NK-92 (cell line): ENCODE results near the gene KSR1.

ENCODE experiments used
- DNase-seq: peaks from one replicate; lab custom pipeline; 2025; ENCODE audit not compliant: unreplicated experiment; lab: John Stamatoyannopoulos, UW

KSR1 gene

DNA sequence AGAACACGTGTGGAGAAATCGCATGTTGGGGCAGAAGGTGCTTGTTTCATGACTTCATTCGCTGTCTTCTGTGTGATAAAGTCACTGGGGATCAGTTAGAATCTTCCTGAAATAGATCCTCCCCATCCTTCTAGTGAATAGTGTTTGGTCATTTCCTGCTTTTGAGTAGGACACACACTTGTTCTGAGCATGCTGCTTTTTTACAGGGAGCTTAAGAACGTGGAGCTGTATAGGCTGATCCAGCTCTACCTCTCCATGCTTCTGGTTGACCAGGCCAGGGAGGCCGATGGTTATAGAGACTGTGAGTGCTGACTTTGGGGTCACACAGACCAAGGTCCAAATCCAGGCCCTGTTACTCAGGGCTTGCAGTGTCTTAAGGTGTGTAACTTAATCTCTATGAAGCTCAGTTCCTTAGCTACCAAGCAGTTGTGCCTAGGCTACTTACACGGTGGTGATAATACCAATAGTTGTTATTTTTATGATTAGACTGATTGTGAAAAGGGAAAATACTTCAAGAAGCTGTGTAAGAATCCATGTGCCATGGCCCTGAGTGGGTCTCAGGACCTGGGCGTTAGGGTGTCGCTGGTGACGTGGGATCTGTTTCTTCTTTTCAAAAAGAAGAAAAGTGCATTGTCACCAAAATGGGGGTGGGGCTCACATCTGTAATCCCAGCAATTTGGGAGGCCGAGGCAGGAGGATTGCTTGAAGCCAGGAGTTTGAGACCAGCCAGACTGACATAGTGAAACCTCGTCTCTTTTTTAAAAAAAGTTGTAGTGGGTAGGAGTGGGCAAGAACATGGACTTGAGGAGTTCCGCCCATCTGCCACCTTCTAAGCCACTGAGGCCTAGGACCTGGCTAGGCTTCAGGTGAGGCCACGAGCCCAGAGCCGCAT is 110.7 kb downstream of the KSR1 start:
- DNase-seq, result no peak

DNA sequence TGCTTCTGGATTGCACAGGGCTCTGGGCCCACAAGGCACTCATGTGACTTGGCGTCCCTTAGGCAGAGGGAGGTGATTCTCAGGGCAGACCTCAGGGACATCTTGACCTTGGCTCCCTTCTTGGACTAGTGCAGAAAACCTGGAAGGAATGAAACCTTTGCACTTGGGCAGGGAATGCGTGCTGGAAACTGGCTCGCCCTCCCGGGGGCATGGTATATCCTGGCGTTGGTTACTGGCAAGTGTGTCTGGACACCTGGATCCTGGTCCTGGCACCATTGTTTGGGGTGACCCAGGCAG is 111.3 kb downstream of the KSR1 start:
- no peak for DNase-seq

DNA sequence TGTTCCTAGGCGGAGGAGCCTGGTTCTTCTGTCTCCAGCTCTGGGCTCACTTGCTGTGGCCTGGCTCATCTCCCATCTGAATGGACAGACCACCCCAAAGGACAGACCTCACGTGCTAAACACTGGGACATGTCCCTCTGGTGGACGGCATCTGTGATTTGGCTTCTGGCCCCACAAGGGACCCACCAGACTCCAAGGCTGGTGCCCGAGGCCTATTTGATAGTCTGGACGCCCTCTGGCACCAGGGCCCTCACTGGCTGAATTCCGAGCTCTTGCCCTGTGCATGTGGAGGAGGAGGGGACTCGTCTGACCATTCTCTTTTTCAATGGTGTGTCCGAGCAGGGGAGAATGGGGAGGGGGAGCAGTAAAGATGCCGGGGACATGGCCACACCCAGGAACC is 112.0 kb downstream of the KSR1 start:
- no peak for DNase-seq

DNA sequence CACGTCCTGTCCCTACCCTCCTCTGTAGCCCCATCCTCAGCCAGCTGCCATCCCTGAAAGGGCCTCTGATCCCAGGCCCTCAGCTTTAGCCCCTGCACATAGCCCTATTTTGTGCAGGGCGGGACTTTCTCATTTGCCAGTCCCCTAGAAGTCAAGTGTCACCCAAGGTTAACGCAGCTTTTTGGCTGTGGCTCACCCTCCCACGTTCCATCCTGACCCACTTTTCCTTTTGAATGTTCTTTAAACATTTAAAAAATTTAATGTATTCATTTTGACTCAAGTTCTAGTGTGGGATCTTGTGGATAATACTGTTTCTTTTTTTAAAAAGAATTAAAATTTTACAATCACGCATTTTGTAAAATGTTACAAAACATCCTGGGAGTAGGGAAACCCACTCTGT is 112.6 kb downstream of the KSR1 start:
- DNase-seq, result no peak

DNA sequence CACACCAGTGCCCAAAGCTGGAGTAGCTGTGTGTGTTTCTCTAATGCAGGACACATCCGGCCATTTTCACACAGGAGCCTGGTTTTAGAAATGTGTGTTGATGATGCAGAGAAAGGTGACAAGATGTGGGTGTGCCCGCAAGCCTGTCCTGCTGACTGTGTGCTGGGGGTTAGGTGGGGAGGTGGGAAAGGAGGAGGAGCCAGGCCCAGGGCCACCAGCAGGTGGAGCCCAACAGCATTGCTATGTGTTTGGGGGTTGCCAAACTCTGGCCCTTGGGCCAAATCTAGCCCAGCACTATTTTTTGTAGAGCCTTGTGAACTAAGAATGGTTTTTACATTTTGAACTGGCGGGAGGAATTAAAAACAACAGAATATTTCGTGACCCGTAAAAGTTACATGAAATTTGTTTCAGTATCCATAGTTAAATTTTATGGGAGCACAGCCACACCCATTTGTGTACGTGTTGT is 113.0 kb downstream of the KSR1 start:
- no peak for DNase-seq

DNA sequence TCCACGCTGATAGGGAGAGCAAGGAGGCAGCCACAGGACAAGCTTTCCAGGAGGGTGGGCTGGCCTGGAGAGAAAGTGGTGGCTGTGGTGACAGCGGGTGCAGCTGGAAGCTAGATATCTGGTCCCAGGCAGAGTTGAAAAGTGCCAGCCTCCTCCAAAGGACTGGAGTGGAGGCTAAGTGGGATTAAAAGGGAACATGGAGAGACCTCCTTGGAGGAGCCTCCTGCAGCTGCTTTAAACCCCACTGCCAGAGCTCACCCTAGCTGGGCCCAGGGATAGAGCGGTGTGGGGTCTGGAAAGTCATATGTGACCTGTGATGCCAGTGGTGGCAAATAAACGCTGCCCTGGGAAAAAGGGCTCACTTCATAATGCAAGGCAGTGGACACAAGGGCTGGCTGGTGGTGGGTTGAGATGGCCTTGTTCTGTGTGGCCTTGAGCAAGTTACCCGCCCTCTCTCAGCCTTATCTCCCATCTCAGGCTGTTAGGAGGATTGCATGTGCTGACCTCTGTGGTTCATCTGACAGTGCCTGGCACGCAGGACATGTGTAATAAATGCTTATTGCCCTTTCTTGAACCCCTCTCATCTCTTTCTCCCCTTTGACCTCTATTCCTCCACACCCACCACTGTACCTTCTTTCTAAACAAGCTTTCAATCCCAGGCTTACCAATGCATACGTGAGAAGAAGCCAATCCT is 113.8 kb downstream of the KSR1 start:
- no peak for DNase-seq

DNA sequence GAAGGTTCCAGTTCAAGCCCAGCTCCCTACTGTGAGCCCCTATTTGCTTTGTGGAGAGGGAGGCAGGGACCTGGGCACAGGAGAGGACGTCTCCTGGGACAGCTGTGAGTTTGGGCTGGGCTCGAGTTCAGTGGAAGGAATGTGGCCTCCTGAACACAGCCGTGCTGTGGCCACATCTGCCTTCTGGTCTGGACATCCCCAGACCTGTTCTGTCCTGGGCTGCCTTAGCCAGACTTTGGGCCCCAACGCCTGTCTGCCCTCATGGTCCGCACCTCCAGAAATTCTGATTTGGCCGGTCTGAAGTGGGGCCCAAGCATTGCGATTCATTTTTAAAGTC is 114.3 kb downstream of the KSR1 start:
- no peak for DNase-seq

DNA sequence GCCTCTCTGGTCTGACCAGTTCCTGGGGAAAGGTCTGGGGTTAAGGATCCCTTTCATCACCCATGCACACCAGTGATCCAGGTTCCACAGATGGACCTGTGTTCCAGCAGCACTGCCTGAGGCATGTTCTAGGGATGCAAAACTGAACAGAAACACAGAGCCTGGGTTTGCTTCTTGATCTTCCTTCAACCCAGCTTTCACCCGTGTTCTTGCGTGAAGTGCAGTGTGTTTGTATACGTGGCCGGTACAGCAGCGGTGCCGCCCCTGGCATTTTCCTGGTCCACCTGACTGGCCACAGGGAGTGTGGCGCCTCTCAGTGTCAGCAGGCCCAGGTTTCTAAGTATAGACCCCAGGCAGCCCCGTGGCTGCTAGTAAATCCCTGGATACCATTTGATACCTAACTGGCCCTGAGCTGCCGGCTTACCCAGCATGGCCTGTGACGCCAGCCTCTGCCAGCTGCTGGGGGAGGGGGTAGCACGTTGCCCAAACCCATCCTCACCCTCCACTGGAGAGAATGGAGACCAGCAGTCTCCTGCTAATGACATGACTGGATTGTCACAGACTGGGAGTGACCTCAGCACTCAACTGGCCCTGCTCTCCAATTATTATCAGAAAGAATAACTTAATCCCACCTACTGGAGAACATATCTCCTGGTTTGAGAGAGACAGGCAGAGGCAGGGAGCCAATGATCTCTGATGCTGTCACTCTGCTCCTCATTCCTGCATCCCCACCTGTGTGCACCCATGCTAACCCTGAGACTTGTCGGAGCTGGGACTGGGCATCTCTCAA is 115.5 kb downstream of the KSR1 start:
- DNase-seq, result no peak

DNA sequence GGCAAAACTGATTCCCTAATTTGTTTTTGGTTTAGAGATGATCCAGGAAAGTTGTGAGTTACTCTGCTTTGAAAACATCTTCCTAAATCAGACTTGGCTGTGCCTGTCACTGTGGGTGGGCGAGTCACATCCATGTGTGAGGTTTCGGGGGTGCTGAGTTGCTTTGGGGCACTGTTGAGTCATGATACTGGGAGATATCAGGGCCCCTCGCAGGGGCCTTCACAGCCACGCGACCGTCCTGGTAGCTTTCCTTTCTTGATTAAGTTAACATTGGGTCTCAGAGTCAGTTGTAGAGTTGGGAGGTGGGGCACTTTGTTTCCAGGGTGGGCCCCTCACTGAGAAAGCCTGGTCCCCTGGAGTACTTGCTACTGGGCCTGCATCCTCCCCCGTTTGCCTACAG is 116.4 kb downstream of the KSR1 start:
- DNase-seq, result no peak

DNA sequence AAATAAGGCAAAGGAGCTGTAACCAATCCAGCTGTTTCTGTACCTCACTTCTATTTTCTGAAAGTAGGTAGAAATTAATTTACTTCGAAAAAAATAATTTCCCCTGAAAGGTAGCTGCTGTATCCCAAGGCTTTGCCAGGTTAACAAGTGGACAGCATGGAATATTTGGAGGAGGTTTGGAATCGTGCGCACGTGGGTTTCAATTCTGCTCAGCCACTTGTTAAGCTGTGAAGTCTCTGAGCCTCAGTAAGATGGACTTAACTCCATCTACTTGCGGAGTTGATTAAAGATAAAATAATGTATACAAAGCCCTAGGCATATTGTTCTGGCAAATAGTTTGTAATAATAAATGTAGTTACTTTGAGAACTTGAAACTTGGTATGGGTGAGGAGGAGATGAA is 117.3 kb downstream of the KSR1 start:
- no peak for DNase-seq

DNA sequence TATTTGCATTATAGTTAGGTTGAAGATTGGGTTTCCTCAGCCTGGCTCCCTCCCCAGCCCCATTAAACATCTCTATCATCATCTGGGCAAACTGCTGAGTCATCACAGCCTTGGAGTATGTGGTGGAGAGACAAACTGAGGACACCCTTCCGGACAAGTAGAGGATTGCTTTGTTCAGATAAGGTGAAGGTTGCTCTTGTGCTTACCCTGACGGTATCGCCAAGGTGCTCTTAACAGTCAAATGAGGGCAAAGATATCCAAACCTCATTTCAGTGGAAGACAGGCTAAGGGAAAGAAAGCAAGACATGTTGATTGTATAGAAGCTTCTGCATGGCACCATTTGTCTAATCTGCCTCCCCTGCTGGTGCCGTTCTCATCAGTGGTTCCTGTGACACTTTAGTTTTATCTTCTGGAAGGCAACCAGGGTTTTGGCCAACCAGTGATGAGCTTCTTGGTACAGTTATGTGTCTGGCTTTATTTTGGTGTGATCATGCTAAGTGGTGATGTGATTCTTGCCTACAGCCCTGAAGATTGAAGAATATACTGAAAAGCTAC is 117.8 kb downstream of the KSR1 start:
- DNase-seq, result no peak

DNA sequence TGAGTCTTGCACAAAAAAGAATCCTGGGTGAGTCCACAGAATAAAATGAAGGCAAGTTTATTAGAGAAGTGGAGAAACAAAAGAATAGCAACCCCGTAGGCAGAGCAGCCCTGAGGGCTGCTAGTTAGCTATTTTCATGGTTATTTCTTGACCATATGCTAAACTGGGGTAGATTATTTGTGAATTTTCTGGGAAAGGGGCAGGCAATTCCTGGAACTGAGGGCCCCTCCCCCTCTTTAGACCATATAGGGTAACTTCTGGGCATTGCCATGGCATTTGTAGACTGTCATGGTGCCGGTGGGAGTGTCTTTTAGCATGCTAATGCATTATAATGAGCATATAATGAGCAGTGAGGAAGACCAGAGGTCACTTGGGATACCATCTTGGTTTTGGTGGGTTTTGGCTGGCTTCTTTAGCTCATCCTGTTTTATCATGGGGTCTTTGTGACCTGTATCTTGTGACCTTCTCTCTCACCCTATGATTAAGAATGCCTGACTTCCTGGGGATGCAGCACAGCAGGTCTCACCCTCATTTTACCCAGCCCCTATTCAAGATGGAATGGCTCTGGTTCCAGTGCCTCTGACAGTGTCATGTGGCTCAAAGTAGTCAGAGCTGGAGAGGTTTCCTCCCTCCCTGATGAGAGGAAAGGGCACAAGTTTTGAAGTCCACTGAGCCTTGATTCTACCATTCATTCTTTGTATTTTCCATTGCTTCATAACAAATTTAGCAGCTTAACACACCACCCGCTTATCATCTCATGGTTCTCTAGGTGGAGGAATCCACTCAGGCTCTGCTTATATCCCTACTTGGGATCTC is 119.1 kb downstream of the KSR1 start:
- DNase-seq, result no peak

DNA sequence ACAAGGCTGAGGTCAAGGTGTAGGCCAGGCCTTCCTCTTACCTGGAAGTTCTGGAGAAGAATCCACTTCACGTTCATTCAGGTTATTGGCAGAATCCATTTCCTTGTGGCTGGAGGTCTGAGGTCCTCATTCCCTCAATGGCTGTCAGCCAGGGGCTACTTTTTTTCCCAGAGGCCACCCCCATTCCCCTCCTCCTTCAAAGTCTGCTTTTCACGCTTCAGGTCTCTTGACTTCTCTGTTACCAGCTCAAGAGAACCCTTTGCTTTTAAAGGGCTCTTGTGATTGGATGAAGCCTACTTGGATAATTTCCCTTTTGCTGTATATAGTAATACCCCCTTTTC is 119.6 kb downstream of the KSR1 start:
- DNase-seq, result no peak

DNA sequence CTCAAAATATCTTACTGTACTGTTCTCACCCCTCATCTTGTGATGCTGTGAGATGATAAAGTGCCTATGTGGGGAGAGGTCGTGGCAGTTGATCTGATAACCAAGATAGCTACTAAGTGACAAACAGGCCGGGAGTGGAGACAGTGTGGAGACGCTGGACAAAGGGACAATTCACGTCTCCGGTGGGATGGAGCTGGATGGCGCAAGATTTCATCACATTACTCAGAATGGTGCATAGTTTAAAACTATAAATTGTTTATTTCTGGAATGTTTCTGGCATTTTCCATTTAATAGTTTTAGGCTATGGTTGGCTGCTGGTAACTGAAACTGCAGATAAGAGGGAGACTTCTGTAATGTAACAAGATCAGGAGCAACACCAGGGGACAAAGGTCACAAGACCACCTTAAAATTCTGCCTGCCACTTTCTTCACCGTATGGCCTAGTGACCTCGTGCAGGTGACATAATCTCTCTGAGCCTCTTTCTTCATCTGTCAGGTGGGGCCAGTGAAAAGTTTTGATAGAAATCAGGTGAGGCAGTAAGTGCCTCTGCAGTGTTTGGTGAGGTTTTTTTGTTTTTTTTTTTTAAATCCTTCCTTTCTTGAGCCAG is 120.3 kb downstream of the KSR1 start:
- no peak for DNase-seq

DNA sequence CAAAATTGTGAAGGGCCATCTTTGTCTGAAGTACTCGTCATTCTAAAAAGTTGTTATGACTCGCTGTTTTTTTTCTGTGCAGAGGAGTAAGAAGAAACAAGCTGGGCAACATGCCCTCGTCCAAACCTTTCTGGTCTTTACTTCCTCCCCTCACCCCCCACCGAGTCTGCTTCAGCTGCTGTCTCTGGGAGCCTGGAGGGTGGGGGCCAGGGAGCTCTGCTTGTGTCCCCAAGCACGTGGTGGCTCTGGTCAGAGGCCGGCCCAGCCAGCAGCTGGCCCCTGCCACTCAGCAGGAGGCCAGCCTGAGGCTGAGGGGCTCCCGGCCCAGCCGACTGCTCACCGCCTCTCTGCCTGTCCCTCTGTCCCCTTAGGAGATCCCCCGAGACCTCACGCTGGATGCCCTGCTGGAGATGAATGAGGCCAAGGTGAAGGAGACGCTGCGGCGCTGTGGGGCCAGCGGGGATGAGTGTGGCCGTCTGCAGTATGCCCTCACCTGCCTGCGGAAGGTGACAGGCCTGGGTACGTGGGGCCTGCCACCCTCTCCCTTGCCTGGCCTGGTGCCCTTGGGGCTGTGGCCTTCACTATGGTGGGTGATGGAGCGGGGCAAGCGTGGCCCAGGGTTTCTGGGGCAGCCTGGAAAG is 121.0 kb downstream of the KSR1 start:
- no peak for DNase-seq

DNA sequence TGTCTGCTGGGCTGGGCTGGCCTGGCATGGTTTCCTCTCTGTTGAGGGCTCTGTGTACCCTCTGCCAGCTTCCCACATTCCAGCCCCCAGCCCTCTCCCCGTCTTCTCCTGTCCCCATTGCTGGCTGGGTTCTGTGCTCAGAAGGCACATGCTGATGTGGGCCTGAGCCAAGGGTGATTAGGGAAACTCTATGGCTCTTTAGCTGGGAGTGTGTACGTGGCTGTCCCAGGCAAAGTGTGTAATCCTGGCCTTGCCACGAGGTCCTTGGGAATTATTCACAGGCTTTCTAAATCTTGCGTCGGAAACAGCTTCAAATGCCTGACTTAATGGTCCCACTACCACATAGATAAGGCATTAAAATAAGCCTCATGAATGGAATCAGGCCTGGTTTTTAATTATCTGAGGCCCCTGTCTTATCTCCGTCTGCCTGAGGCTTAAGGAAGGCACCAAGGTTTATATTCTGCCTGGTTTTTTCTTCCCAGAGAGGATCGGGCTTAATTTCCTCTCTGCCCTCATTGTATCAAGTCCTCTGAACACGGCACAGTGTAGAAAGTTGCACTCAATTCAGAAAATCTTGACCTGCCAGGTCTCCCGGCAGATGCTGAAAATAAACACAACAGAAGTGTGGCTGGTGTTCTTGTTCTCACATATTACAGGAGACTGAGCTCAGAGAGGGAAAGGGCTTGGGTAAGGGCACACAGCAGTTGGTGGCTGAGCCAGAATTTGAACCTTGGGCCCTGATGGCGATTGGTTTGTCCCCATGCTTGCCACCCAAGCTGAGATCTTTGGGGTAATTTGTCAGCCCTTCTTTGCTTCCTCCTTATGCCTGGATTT is 121.9 kb downstream of the KSR1 start:
- DNase-seq, result no peak

DNA sequence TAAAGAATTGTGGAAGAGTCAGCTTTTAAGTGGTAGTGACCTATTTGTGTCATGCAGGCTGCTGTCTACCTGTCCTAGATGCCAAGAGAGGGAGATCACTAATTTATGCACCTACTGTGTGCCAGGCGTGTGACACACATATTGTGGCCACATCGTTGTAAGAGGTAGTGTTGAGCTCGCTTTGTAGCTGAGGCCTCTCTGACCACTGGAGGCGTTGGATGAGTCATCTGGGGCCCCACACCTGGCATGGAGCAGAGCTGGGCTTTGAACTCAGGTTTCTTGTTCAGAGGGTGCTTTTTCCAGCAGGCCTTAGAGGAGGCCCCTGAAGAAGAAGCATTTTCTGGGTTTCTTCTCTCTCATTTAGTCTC is 122.5 kb downstream of the KSR1 start:
- no peak for DNase-seq

DNA sequence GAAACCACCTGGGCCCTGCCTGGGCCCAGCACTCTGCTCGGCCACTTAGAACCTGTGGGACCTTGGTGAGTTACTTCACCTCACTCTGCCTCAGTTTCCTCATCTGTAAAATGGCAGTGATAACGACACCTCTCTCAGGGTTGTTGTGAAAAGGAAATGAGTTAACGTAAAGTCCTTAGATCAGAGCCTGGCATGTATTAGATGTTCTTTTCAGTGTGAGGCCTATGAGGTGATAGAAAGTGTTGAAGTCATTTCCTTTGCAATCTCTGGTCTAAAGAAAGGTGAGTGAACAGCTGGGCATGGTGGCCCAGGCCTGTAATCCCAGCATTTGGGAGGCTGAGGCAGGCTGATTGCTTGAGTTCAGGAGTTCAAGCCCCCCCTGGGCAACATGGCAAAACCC is 123.1 kb downstream of the KSR1 start:
- DNase-seq, result no peak

DNA sequence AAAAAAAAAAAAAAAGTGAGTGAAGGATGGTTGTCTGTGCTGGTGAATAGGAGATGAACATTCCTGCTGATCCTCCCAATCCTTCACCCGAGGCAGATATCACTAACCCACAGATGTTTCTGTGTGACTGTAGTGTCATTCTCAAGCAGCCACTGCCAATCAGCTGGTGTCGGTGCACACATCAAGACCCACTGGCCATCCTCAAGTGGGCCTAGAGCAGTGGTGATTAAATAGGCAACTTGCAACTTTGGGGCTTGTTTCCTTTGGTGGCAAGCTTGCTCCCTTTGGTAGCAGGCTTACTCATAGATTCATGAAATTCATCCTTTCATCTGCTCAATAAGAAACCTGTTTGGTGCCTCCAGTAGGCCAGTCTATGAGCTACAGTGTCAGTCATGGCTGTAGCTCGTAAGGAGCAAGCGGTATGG is 123.7 kb downstream of the KSR1 start:
- DNase-seq, result no peak
